GM12878 (cell line): ENCODE results near the gene PGC. TPM values are rescaled to one million over a fixed set of nuclear protein-coding genes. Genes with fewer than 3 reads are reported as not detected.
A peak's percentile ranks its signal among the peaks of the same experiment; 100 is the strongest.

Experiments
- ATAC-seq: fragments of 200-7000 bp; cut with Tn5 transposase; 3 replicates; pipeline ENCODE4 v1.9.1; 2020; ENCODE audit warnings: mild to moderate bottlenecking, moderate library complexity
- BruUV-seq: library from RNA; stranded (reverse); fragments of 400-500 nt; replicated peaks from 2 replicates; lab custom pipeline; 2021; lab: Mats Ljungman, UMichigan
- CTCF ChIA-PET: fragments of 300-600 bp; sonication (Branson Sonifier 250); formaldehyde crosslinking; extraction: SDS; loops from one replicate; lab custom pipeline; 2021; ENCODE audit warnings: inconsistent platforms; lab: Yijun Ruan, JAX
- POLR2A ChIA-PET: fragments of 350-600 bp; formaldehyde crosslinking; extraction: SDS; loops from one replicate; lab custom pipeline; 2021; ENCODE audit warnings: inconsistent platforms; lab: Charles Lee
- RAD21 ChIA-PET: fragments of 300-600 bp; sonication (Branson Sonifier 250); formaldehyde crosslinking; loops from one replicate; lab custom pipeline; 2023; ENCODE audit warnings: antibody characterized with exemption; ENCODE audit not compliant: unreplicated experiment; lab: Charles Lee
- SMC1A ChIA-PET: fragments of 300-600 bp; sonication (Branson Sonifier 250); formaldehyde crosslinking; loops from one replicate; lab custom pipeline; 2023; ENCODE audit not compliant: unreplicated experiment, uncharacterized antibody; lab: Charles Lee
- DNase-seq: peaks from one replicate; pipeline ENCODE4 v3.0.0-alpha.2; 2011; ENCODE audit warnings: low read depth, low spot score
- FAIRE-seq: peaks from 3 replicates; lab custom pipeline; 2011; peaks lifted over from hg19 to GRCh38; lab: Jason Lieb, UNC
- H2AFZ ChIP-seq: 2 replicates; pipeline ENCODE4 v1.6.0; 2011; ENCODE audit warnings: low read depth, low read length, control low read depth; ENCODE audit not compliant: control insufficient read depth
- H3K27ac ChIP-seq: 2 replicates; pipeline ENCODE4 v1.5.1; 2011; ENCODE audit warnings: control low read depth; ENCODE audit not compliant: control insufficient read depth, insufficient read depth
- H3K27me3 ChIP-seq, 2 experiments: replicated peaks in 1 of 2; 2 replicates each; pipeline versions ENCODE4 v1.6.0 to v1.6.1; 2011; ENCODE audit warnings: low read length in 1 of 2; ENCODE audit not compliant: control insufficient read depth in 2 of 2, insufficient read depth in 2 of 2
- H3K36me3 ChIP-seq, 2 experiments: 2 replicates each; pipeline ENCODE4 v1.5.1; 2011; ENCODE audit warnings: low read length in 1 of 2; ENCODE audit not compliant: control insufficient read depth in 2 of 2, insufficient read depth in 2 of 2
- H3K4me1 ChIP-seq: 2 replicates; pipeline ENCODE4 v1.6.1; 2011; ENCODE audit warnings: mild to moderate bottlenecking, low read length, moderate library complexity, mixed read lengths; ENCODE audit not compliant: control insufficient read depth, insufficient read depth
- H3K4me2 ChIP-seq: 2 replicates; pipeline ENCODE4 v1.6.0; 2011; ENCODE audit warnings: control low read depth; ENCODE audit not compliant: control insufficient read depth, insufficient read depth
- H3K4me3 ChIP-seq: fragments of 200-600 bp; sonication (generic); 2 replicates; pipeline ENCODE4 v1.5.1; 2016
- H3K79me2 ChIP-seq: 2 replicates; pipeline ENCODE4 v1.6.0; 2011; ENCODE audit warnings: low read length; ENCODE audit not compliant: control insufficient read depth, insufficient read depth
- H3K9ac ChIP-seq: 2 replicates; pipeline ENCODE4 v1.8.0; 2011; ENCODE audit warnings: low read length, control low read depth, mixed read lengths; ENCODE audit not compliant: control insufficient read depth, insufficient read depth
- H3K9me3 ChIP-seq: replicated peaks from 3 replicates; pipeline ENCODE4 v1.5.1; 2011; ENCODE audit warnings: mild to moderate bottlenecking, low read length; ENCODE audit not compliant: control insufficient read depth, insufficient read depth
- H4K20me1 ChIP-seq: 2 replicates; pipeline ENCODE4 v1.6.0; 2011; ENCODE audit not compliant: control insufficient read depth, insufficient read depth
- CHD2 ChIP-seq: IDR thresholded peaks from 2 replicates; pipeline ENCODE4 v1.6.1; 2011; ENCODE audit warnings: low read depth, low read length, improper control_type of control experiment, borderline replicate concordance
- CTCF ChIP-seq, 3 experiments: IDR thresholded peaks in 2 of 3; conservative IDR thresholded peaks in 1 of 3; 2 replicates each; pipeline ENCODE4 v1.5.1; 2011; ENCODE audit warnings: low read depth in 3 of 3, low read length in 3 of 3, mild to moderate bottlenecking in 3 of 3, control low read depth in 2 of 3, moderate library complexity in 2 of 3, inconsistent platforms in 1 of 3, mixed read lengths in 1 of 3; ENCODE audit not compliant: control insufficient read depth in 2 of 3, insufficient read depth in 1 of 3; ENCODE audit errors: extremely low read depth in 1 of 3
- MEF2A ChIP-seq: IDR thresholded peaks from 2 replicates; pipeline ENCODE4 v1.6.1; 2011; ENCODE audit warnings: low read depth, mild to moderate bottlenecking, low read length, moderate library complexity; ENCODE audit not compliant: insufficient read depth
- PKNOX1 ChIP-seq: fragments of 450-650 bp; IDR thresholded peaks from 2 replicates; pipeline ENCODE4 v1.6.1; 2016; ENCODE audit warnings: mild to moderate bottlenecking
- POLR2A ChIP-seq: IDR thresholded peaks from 2 replicates; pipeline ENCODE4 v1.6.1; 2011; ENCODE audit warnings: low read depth, mild to moderate bottlenecking, low read length
- WRNIP1 ChIP-seq: IDR thresholded peaks from 2 replicates; pipeline ENCODE4 v1.6.1; 2011; ENCODE audit warnings: low read depth, low read length, improper control_type of control experiment, borderline replicate concordance
- WGBS: methylation state at CpG from one replicate; pipeline ENCODE4 v1.1.6; 2016; ENCODE audit warnings: low lambda C conversion rate; ENCODE audit not compliant: insufficient replicate concordance, insufficient coverage; ENCODE audit errors: missing lambda C conversion rate; 5-methylcytosine and 5-hydroxymethylcytosine counted together
- in situ Hi-C: fragments of 300-500 bp; cut with MboI; formaldehyde crosslinking; loops from 9 replicates; pipeline ENCODE4 v1.14.3; 2018; ENCODE audit warnings: mixed read lengths
- intact Hi-C: fragments of 100-400 bp; cut with micrococcal nuclease; formaldehyde crosslinking; loops from one replicate; pipeline ENCODE4 v1.14.2; 2022; ENCODE audit not compliant: unreplicated experiment
- polyA plus RNA-seq, 11 experiments: library from polyadenylated mRNA; depleted of rRNA in 4 of 11; unstranded in 6 of 11; stranded (reverse) in 5 of 11; fragments of >200 nt; fragmentation: Nextera tagmentation in 4 of 11; fragmentation: Illumina TruSeq in 1 of 11; extraction: Ambion mirVana in 4 of 11; extraction: Trizol in 1 of 11; gene quantifications; 1 replicate in 1 of 11; 2 replicates in 10 of 11; pipeline versions ENCODE4 v1.2.1 to v1.2.3, GENCODE V29; 2011 to 2016; ENCODE audit warnings: inconsistent platforms in 2 of 11, missing spikeins in 2 of 11, low read depth in 1 of 11
- total RNA-seq, 4 experiments: library from RNA; depleted of rRNA in 3 of 4; stranded (reverse); fragments of >200 nt in 3 of 4; fragmentation: Illumina TruSeq in 1 of 4; extraction: Trizol in 1 of 4; gene quantifications; 2 replicates each; pipeline versions ENCODE4 v1.2.1 to v1.2.3, GENCODE V29; 2013 to 2021

The PGC gene
- total and polyA plus RNA-seq, 10 of the 15 experiments (the other 5 are each of a cell fraction or from before 2014, with no cell fraction given): 0.26 TPM; not detected in 9

- ChIA-PET RAD21 (interaction anchor here (4.3 to 8.5 kb wide), 2 partner anchors 9 to 21 kb away, joined by 30 to 300 read pairs; no protein-coding TSS in a partner anchor), POLR2A (interaction anchor here (0.8 to 12.1 kb wide), 3 partner anchors 8 to 20 kb away, joined by 4 to 210 read pairs (median 180); no protein-coding TSS in a partner anchor), CTCF (interaction anchor here (5.6 kb wide), 1 partner anchor 22 kb away, joined by 46 read pairs; no protein-coding TSS in a partner anchor), SMC1A (interaction anchor here (8.5 kb wide), 1 partner anchor 20 kb away, joined by 168 read pairs; no protein-coding TSS in a partner anchor)
- peak overlapping the region; percentile 61 for H3K27ac ChIP-seq
- intact Hi-C loops: no loop called here
- H3K27me3 ChIP-seq: no peaks in the 10 kb centered on the region
- H4K20me1 ChIP-seq: no peaks in the 10 kb centered on the region
- DNase-seq (no peak), ATAC-seq (no peak), FAIRE-seq (no peak)
- no peak overlapping the region for H2AFZ ChIP-seq
- no peaks in the 10 kb centered on the region for H3K9me3 ChIP-seq
- peaks cover 76% of the 10 kb centered on the region for H3K4me1 ChIP-seq
- no TSS peak for BruUV-seq
- H3K9ac ChIP-seq: peak overlapping the region; percentile 40; the same call in 1 of the 2 replicates
- in situ Hi-C loops: no loop called here
- peak overlapping the region; percentile 62 for H3K4me2 ChIP-seq
- H3K36me3 ChIP-seq: peaks cover 2 to 8% of the 10 kb centered on the region in 2 experiments; a peak in 2 of 4 replicates
- peak; percentile 50; the same call in 1 of the 2 replicates for TF ChIP-seq POLR2A
- no peak for TF ChIP-seq MEF2A
- 49% methylated on average over 7 of the region's 7 CpGs for WGBS
- H3K4me3 ChIP-seq: no peak overlapping the region
- peaks cover 100% of the 10 kb centered on the region for H3K79me2 ChIP-seq
Measured at GRCh38 chr6:41726876-41727275, 20.3 kb downstream of the PGC start.

GRCh38 chr6:41724586-41725501, 22.4 kb downstream of the PGC start:
- H3K36me3 ChIP-seq: peaks cover 2 to 8% of the 10 kb centered on the region in 2 experiments; a peak in 2 of 4 replicates
- no peaks in the 10 kb centered on the region for H4K20me1 ChIP-seq
- intact Hi-C loops: loop anchor here (2.0 kb wide), 1 partner anchor 18 kb away; no protein-coding TSS in a partner anchor
- peak overlapping the region; percentile 91 for H3K9ac ChIP-seq
- no peak overlapping the region for H2AFZ ChIP-seq
- peaks cover 82% of the 10 kb centered on the region for H3K4me1 ChIP-seq
- H3K27me3 ChIP-seq: no peaks in the 10 kb centered on the region
- peak overlapping the region; percentile 97 for H3K27ac ChIP-seq
- ATAC-seq: no peak
- H3K4me3 ChIP-seq: peak overlapping the region; percentile 81
- SMC1A ChIA-PET: interaction anchor here (0.7 to 6.4 kb wide), 6 partner anchors 6 to 18 kb away, joined by 3 to 101 read pairs (median 7); no protein-coding TSS in a partner anchor
- no peak for DNase-seq
- TF ChIP-seq CHD2: 0 out of 2 replicates have a peak, but pooled peaks have one; percentile 38
- no peak for TF ChIP-seq PKNOX1
- peak; percentile 6 to 35 (median 24); a peak in 2 of 6 replicates for TF ChIP-seq CTCF (IDR thresholded peaks at IDR 0.05 in 2 of 3, conservative IDR thresholded peaks at IDR 0.05 in 1 of 3; ENCODE audit: control insufficient read depth in 2 of 3, extremely low read depth in 1 of 3, insufficient read depth in 1 of 3, low read depth in 3 of 3, low read length in 3 of 3)
- TF ChIP-seq WRNIP1: 0 out of 2 replicates have a peak, but pooled peaks have one; percentile 23
- TF ChIP-seq, all 136 proteins: peak for 3
- 6% methylated on average over 13 of the region's 13 CpGs for WGBS
- POLR2A ChIA-PET: interaction anchor here (3.4 to 13.0 kb wide), 4 partner anchors 7 to 391 kb away, joined by 16 to 293 read pairs (median 117); partner anchors contain the start of gene TFEB
- FAIRE-seq: no peak
- RAD21 ChIA-PET: interaction anchor here (1.0 to 14.4 kb wide), 6 partner anchors 6 to 277 kb away, joined by 3 to 300 read pairs (median 18); no protein-coding TSS in a partner anchor
- Histone ChIP-seq H3K9me3 (no peaks in the 10 kb centered on the region), H3K4me2 (peak overlapping the region; percentile 99), H3K79me2 (peaks cover 100% of the 10 kb centered on the region)
- in situ Hi-C loops: no loop called here
- CTCF ChIA-PET: interaction anchor here (0.7 to 6.9 kb wide), 6 partner anchors 8 to 325 kb away, joined by 3 to 84 read pairs (median 6); partner anchors contain the start of genes TAF8 and TFEB
- BruUV-seq: no TSS peak
